Activated T-cell treated with anti-CD3 and anti-CD28 coated beads, Interleukin-2, amount 50 U/mL, for 24 hours (primary cell): Measurements from ENCODE around the gene TMPRSS6.

Experiments
- DNase-seq: peaks from one replicate; pipeline ENCODE4 v3.0.0-alpha.2; 2020
- H3K27ac Mint-ChIP-seq: 2 replicates; pipeline ENCODE4 v1.8.0; 2020; ENCODE audit warnings: mild to moderate bottlenecking, mixed read lengths
- H3K27me3 Mint-ChIP-seq: 2 replicates; pipeline ENCODE4 v1.8.0; 2020; ENCODE audit warnings: mixed read lengths
- H3K36me3 Mint-ChIP-seq: 2 replicates; pipeline ENCODE4 v1.8.0; 2020; ENCODE audit warnings: low read depth, mixed read lengths
- H3K4me1 Mint-ChIP-seq: 2 replicates; pipeline ENCODE4 v1.8.0; 2020; ENCODE audit warnings: low read depth, mixed read lengths
- H3K4me3 Mint-ChIP-seq: 2 replicates; pipeline ENCODE4 v1.8.0; 2020; ENCODE audit warnings: mild to moderate bottlenecking, moderate library complexity, mixed read lengths
- H3K9me3 Mint-ChIP-seq: 2 replicates; pipeline ENCODE4 v1.8.0; 2020; ENCODE audit warnings: mixed read lengths

Gene TMPRSS6

GRCh38 chr22:37054056-37054395, 55.5 kb downstream of the TMPRSS6 start:
- Mint-ChIP-seq H3K27me3 (no peaks in the 10 kb centered on the region), H3K4me1 (peaks cover 19% of the 10 kb centered on the region), H3K27ac (no peak overlapping the region), H3K4me3 (no peak overlapping the region), H3K36me3 (peaks cover 57% of the 10 kb centered on the region), H3K9me3 (no peaks in the 10 kb centered on the region)
- no peak for DNase-seq

DNA sequence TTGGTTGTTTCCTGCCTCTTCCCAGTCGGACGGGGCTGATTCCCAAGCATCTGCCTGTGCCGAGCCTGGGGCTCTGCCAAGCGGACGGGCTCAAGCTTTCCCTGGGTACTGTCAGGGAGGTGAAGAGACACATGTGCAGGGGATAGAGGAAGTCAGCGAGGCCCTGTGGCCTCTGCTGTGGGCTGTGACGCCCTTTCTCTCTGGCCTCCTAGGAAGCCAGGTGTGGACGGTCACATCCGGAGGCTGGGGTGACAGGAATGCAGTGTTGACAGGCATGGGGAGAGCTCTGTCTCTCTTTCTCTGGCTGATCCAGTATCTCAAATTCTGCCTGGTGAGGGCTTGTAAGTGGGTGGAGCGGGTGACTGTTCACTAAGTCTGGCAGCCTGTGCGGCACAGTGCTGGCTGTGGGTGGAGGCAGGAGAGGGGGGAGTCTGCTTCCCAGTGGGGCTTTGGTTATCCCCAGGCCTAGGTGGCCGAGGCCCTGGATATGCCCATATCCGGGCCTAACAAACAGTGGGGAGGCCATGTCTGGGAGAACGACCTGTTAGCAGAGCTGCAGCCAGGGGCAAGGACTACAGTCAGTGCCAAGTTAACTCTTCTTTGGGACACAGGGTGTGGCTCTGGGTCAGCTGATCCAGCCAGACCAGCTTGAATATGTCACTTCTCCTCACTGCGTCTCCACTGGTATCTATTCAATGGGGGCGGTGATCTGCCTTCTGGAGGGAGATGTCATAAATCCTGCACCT, 56.0 kb downstream of the TMPRSS6 start:
- Mint-ChIP-seq H3K27me3 (no peaks in the 10 kb centered on the region), H3K27ac (no peak overlapping the region), H3K4me1 (peaks cover 19% of the 10 kb centered on the region), H3K4me3 (peak overlapping the region; percentile 82), H3K9me3 (no peaks in the 10 kb centered on the region), H3K36me3 (peaks cover 53% of the 10 kb centered on the region)
- DNase-seq: no peak

GRCh38 chr22:37052386-37053309, 56.9 kb downstream of the TMPRSS6 start:
- peak overlapping the region; percentile 76 for H3K27ac Mint-ChIP-seq
- peaks cover 19% of the 10 kb centered on the region for H3K4me1 Mint-ChIP-seq
- H3K36me3 Mint-ChIP-seq: peaks cover 44% of the 10 kb centered on the region
- H3K27me3 Mint-ChIP-seq: no peaks in the 10 kb centered on the region
- DNase-seq: no peak
- H3K4me3 Mint-ChIP-seq: peak overlapping the region; percentile 82
- H3K9me3 Mint-ChIP-seq: no peaks in the 10 kb centered on the region

DNA sequence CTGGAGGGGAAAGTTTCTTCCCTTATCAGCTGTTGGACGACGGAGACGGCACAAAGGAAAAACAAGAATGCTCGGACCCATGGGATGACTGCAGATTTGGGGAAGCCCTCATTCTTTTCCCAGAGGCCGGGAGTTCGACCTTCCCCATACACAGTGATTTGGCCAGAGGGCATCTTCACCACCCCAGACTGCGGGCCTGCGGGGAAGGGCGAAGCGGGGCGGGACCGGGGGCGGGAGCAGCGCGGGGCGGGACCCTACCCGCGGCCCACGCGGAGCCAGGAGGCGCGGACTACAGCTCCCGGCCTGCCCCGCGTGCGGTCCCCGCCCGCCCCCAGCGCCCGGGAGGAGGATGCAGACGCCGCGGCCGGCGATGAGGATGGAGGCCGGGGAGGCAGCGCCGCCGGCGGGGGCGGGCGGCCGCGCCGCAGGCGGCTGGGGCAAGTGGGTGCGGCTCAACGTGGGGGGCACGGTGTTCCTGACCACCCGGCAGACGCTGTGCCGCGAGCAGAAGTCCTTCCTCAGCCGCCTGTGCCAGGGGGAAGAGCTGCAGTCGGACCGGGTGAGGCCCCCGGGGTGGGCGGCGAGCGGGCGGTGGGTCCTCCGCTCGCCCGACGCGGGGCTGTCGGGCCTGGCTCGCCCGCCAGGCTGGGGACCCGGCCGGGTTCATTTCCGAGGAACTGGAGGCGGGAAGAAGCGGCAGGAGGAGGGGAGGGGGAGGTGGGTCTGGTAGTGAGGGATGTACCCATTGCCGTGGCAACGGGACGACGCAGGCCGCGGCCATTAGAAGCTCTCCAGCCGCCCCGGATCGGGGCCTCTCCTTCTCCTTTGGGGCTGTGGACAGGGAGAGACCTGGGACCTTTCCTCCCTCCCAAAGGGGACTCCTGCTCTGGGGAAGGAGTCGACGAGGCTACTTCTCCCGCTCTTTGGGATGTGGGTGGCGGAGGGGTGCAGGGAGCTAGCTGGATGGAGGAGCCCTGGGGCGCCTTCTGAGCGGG, 57.8 kb downstream of the TMPRSS6 start, which contains the start of gene KCTD17:
Gene KCTD17 (plus strand): TSS at position 352 of the 995 bp plus-strand sequence. CDS start 19 bp downstream, at position 371.
- no peaks in the 10 kb centered on the region for H3K27me3 Mint-ChIP-seq
- peak; percentile 86 for DNase-seq
- H3K4me3 Mint-ChIP-seq: peak within 1 kb of the TSS; percentile 82
- peaks cover 19% of the 10 kb centered on the region for H3K4me1 Mint-ChIP-seq
- H3K27ac Mint-ChIP-seq: peak within 1 kb of the TSS; percentile 76
- H3K9me3 Mint-ChIP-seq: no peaks in the 10 kb centered on the region
- peaks cover 35% of the 10 kb centered on the region for H3K36me3 Mint-ChIP-seq

DNA sequence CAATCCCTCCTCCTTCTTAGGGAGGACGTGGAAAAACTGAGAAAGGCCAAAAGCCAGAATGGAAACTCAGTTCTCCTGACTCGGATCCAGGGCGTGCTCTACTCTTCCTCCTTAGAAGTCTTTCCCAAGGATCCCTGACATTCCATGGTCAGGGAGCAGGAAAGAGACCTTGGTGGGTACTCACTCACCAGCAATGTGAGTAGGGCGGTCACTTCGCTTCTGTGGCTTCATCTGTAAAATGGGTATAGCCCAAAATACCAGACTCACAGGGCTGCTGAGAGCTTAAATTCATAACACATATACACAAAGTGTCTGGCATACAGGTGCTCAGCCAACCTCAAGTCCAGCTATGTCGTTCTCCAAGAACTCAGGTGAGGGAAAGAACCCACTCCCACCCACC, 58.6 kb downstream of the TMPRSS6 start:
- Mint-ChIP-seq H3K9me3 (no peaks in the 10 kb centered on the region), H3K4me3 (peak overlapping the region; percentile 82), H3K27me3 (no peaks in the 10 kb centered on the region), H3K27ac (no peak overlapping the region), H3K36me3 (peaks cover 27% of the 10 kb centered on the region), H3K4me1 (peaks cover 19% of the 10 kb centered on the region)
- no peak for DNase-seq

DNA sequence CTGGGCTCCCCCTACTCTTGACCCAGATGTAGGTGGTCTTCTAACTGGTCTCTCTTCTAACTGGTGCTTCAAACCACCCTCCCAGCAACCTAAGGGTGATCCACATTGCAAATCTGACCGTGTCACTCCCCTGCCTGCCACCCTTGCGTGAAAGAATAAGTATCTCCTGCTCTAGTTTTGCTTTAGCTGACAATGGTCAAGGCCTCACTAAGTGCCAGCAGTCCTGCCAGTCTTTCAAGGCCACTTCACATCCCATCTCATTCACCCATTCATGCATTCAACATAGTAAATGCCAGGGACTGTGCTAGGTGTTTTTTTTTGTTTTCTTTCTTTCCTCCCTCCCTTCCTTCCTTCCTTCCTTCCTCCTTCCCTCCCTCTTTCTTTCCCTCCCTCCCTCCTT, 60.3 kb downstream of the TMPRSS6 start:
- peaks cover 34% of the 10 kb centered on the region for H3K4me1 Mint-ChIP-seq
- DNase-seq: no peak
- H3K27me3 Mint-ChIP-seq: no peaks in the 10 kb centered on the region
- H3K4me3 Mint-ChIP-seq: no peak overlapping the region
- peaks cover 12% of the 10 kb centered on the region for H3K36me3 Mint-ChIP-seq
- no peaks in the 10 kb centered on the region for H3K9me3 Mint-ChIP-seq
- H3K27ac Mint-ChIP-seq: no peak overlapping the region

GRCh38 chr22:37048133-37048532, 61.4 kb downstream of the TMPRSS6 start:
- no peak for DNase-seq
- Mint-ChIP-seq H3K27ac (no peak overlapping the region), H3K4me1 (peaks cover 27% of the 10 kb centered on the region), H3K27me3 (no peaks in the 10 kb centered on the region), H3K36me3 (peaks cover 3% of the 10 kb centered on the region), H3K4me3 (no peak overlapping the region), H3K9me3 (no peaks in the 10 kb centered on the region)

DNA sequence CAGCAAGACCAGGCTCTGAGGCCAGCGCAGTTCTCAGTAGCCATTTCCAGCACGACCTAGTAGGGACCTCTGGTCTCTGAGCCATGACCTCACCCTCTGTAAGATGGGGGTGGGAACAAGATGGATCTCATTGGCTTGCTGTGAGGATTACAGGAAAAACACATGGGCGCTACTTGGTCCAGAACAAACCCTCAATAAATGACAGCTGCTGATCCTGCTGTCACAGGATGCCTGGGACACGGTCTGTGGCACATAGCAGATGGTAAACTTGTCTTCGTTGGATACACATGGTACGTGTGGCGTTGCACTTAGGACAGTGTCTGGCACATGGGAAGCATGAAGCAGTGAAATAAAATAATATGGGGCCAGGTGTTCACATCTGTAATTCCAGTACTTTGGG, 62.5 kb downstream of the TMPRSS6 start:
- Mint-ChIP-seq H3K27me3 (no peaks in the 10 kb centered on the region), H3K27ac (no peak overlapping the region)
- no peak for DNase-seq

DNA sequence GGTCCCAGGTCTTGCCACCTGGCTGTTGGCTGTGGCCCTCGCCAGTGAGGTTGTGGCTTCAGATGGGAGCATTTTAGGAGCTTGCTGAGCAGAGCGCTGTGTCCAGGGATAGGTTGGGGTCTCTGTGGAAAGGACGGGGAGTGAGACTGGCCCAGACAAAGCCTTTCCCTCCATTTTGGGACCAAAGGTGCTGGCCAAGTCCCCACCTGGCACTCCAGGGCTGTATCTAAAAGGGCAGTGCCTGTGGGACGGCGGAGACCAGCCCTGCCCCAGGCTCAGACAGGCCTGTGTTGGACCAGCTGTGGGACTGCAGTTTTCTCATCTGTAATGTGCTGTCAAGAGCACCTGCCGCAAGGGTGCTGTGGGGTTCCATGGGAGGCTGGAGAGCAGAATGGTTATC, 62.9 kb downstream of the TMPRSS6 start:
- Mint-ChIP-seq H3K27ac (no peak overlapping the region), H3K4me1 (peaks cover 17% of the 10 kb centered on the region), H3K9me3 (no peaks in the 10 kb centered on the region), H3K27me3 (no peaks in the 10 kb centered on the region), H3K4me3 (no peak overlapping the region), H3K36me3 (no peaks in the 10 kb centered on the region)
- no peak for DNase-seq

More for the DNA sequence above, 62.5 kb downstream of the TMPRSS6 start:
- no peak overlapping the region for H3K4me3 Mint-ChIP-seq
- no peaks in the 10 kb centered on the region for H3K9me3 Mint-ChIP-seq
- H3K4me1 Mint-ChIP-seq: peaks cover 17% of the 10 kb centered on the region
- no peaks in the 10 kb centered on the region for H3K36me3 Mint-ChIP-seq

GRCh38 chr22:37045958-37046357, 63.6 kb downstream of the TMPRSS6 start:
- Mint-ChIP-seq H3K4me1 (peaks cover 16% of the 10 kb centered on the region), H3K36me3 (no peaks in the 10 kb centered on the region), H3K27me3 (no peaks in the 10 kb centered on the region), H3K9me3 (no peaks in the 10 kb centered on the region), H3K27ac (no peak overlapping the region), H3K4me3 (no peak overlapping the region)
- DNase-seq: no peak

- Mint-ChIP-seq H3K27me3 (no peaks in the 10 kb centered on the region), H3K36me3 (no peaks in the 10 kb centered on the region), H3K9me3 (no peaks in the 10 kb centered on the region), H3K27ac (peak overlapping the region; percentile 29), H3K4me1 (peaks cover 19% of the 10 kb centered on the region), H3K4me3 (no peak overlapping the region)
- DNase-seq: no peak
Observed at GRCh38 chr22:37044634-37045625, 64.6 kb downstream of the TMPRSS6 start.

GRCh38 chr22:37043828-37044538, 65.5 kb downstream of the TMPRSS6 start:
- H3K4me3 Mint-ChIP-seq: no peak overlapping the region
- H3K27ac Mint-ChIP-seq: no peak overlapping the region
- H3K36me3 Mint-ChIP-seq: no peaks in the 10 kb centered on the region
- DNase-seq: peak; percentile 58
- H3K4me1 Mint-ChIP-seq: peaks cover 19% of the 10 kb centered on the region
- no peaks in the 10 kb centered on the region for H3K9me3 Mint-ChIP-seq
- H3K27me3 Mint-ChIP-seq: no peaks in the 10 kb centered on the region
